Bronchial epithelial cell (primary cell): ENCODE data around the gene HCN3. TPM values are rescaled to one million over a fixed set of nuclear protein-coding genes. Genes with fewer than 3 reads are reported as not detected.
"Not testable (repeated sequence)": the region's sequence is repeated elsewhere in the genome, so short reads cannot be mapped to it uniquely, and the experiment has no call there.

Experiments
- DNase-seq: peaks from one replicate; pipeline ENCODE4 v3.0.0-alpha.2; 2010; ENCODE audit warnings: low read depth
- FAIRE-seq: peaks from 2 replicates; lab custom pipeline; 2011; peaks lifted over from hg19 to GRCh38; lab: Jason Lieb, UNC
- H3K27me3 ChIP-seq: 2 replicates; pipeline ENCODE4 v1.5.1; 2011; ENCODE audit warnings: low read length; ENCODE audit not compliant: control insufficient read depth, insufficient read depth
- H3K36me3 ChIP-seq: 2 replicates; pipeline ENCODE4 v1.5.1; 2011; ENCODE audit warnings: low read length; ENCODE audit not compliant: control insufficient read depth, insufficient read depth
- H3K4me3 ChIP-seq: 2 replicates; pipeline ENCODE4 v1.5.1; 2011; ENCODE audit warnings: mild to moderate bottlenecking, low read depth, low read length, control low read depth
- CTCF ChIP-seq: IDR thresholded peaks from 2 replicates; pipeline ENCODE4 v1.5.1; 2011; ENCODE audit warnings: mild to moderate bottlenecking, moderate library complexity, low read length, control low read depth, inconsistent platforms; ENCODE audit not compliant: insufficient read depth, severe bottlenecking
- total RNA-seq: library from RNA; depleted of rRNA; stranded (reverse); fragments of >200 nt; gene quantifications from 2 replicates; pipeline ENCODE4 v1.2.1, GENCODE V29; 2014

The HCN3 gene
- total RNA-seq, 1 donor from 2014 or later, result 1.1 TPM

- peak; percentile 77 for DNase-seq
- Histone ChIP-seq H3K36me3 (peaks cover 4% of the 10 kb centered on the region), H3K27me3 (no peaks in the 10 kb centered on the region), H3K4me3 (peak overlapping the region; percentile 21)
- FAIRE-seq, result no peak
- TF ChIP-seq CTCF, result no peak
These were observed 36.1 kb upstream of the HCN3 start for GRCh38 chr1:155241069-155241679.

GRCh38 chr1:155241841-155242264, 35.4 kb upstream of the HCN3 start:
- FAIRE-seq (no peak), DNase-seq (no peak)
- no peak overlapping the region for H3K4me3 ChIP-seq
- no peak for TF ChIP-seq CTCF
- H3K27me3 ChIP-seq, result no peaks in the 10 kb centered on the region
- peaks cover 4% of the 10 kb centered on the region for H3K36me3 ChIP-seq

GRCh38 chr1:155242805-155243358, 34.4 kb upstream of the HCN3 start:
- no peak for FAIRE-seq

GRCh38 chr1:155244368-155245162, 32.7 kb upstream of the HCN3 start:
- TF ChIP-seq CTCF, result no peak
- H3K4me3 ChIP-seq, result peak overlapping the region; percentile 80
- DNase-seq (peak; percentile 95), FAIRE-seq (no peak)
- H3K27me3 ChIP-seq, result no peaks in the 10 kb centered on the region
- peaks cover 11% of the 10 kb centered on the region for H3K36me3 ChIP-seq

More at GRCh38 chr1:155242805-155243358, 34.4 kb upstream of the HCN3 start:
- H3K4me3 ChIP-seq, result no peak overlapping the region
- H3K36me3 ChIP-seq, result peaks cover 8% of the 10 kb centered on the region
- DNase-seq, result no peak
- no peaks in the 10 kb centered on the region for H3K27me3 ChIP-seq
- no peak for TF ChIP-seq CTCF

- Histone ChIP-seq H3K4me3 (peak overlapping the region; percentile 80), H3K27me3 (no peaks in the 10 kb centered on the region), H3K36me3 (peaks cover 10% of the 10 kb centered on the region)
- DNase-seq, result no peak
- no peak for TF ChIP-seq CTCF
- no peak for FAIRE-seq
These were observed 32.1 kb upstream of the HCN3 start for GRCh38 chr1:155245163-155245524.

GRCh38 chr1:155246796-155247195, 30.5 kb upstream of the HCN3 start:
- not testable (repeated sequence) for DNase-seq, H3K36me3 ChIP-seq, H3K4me3 ChIP-seq, FAIRE-seq, H3K27me3 ChIP-seq
